Ishikawa (cell line): Measurements from ENCODE around the gene GPC6.

Source experiments
- CEBPB ChIP-seq: IDR thresholded peaks from 2 replicates; pipeline ENCODE4 v1.6.1; 2012
- CREB1 ChIP-seq: IDR thresholded peaks from 2 replicates; pipeline ENCODE4 v1.6.1; 2012; ENCODE audit warnings: low read depth
- EGR1 ChIP-seq: IDR thresholded peaks from 2 replicates; pipeline ENCODE4 v1.6.1; 2012
- EP300 ChIP-seq: IDR thresholded peaks from 2 replicates; pipeline ENCODE4 v1.6.1; 2012; ENCODE audit warnings: borderline replicate concordance
- FOXM1 ChIP-seq: IDR thresholded peaks from 2 replicates; pipeline ENCODE4 v1.6.1; 2012; ENCODE audit warnings: low read depth, borderline replicate concordance
- NFIC ChIP-seq: IDR thresholded peaks from 2 replicates; pipeline ENCODE4 v1.6.1; 2012
- RAD21 ChIP-seq: IDR thresholded peaks from 2 replicates; pipeline ENCODE4 v1.6.1; 2012; ENCODE audit warnings: low read depth
- TAF1 ChIP-seq: IDR thresholded peaks from 2 replicates; pipeline ENCODE4 v1.6.1; 2012; ENCODE audit warnings: low read depth, mild to moderate bottlenecking
- TCF12 ChIP-seq: IDR thresholded peaks from 2 replicates; pipeline ENCODE4 v1.6.1; 2012; ENCODE audit warnings: low read depth
- TEAD4 ChIP-seq: IDR thresholded peaks from 2 replicates; pipeline ENCODE4 v1.6.1; 2012
- USF1 ChIP-seq: IDR thresholded peaks from 2 replicates; pipeline ENCODE4 v1.6.1; 2012
- YY1 ChIP-seq: IDR thresholded peaks from 2 replicates; pipeline ENCODE4 v1.6.1; 2012; ENCODE audit warnings: low read depth
- ZBTB7A ChIP-seq: IDR thresholded peaks from 2 replicates; pipeline ENCODE4 v1.6.1; 2012; ENCODE audit warnings: low read depth
- TF ChIP-seq, protein P1 (sequence below): IDR thresholded peaks from 2 replicates; pipeline ENCODE4 v1.6.1; 2012; ENCODE audit warnings: low read depth, mild to moderate bottlenecking
- TF ChIP-seq, protein P2 (sequence below): IDR thresholded peaks from 2 replicates; pipeline ENCODE4 v1.6.1; 2012

GPC6 gene

GRCh38 chr13:93199856-93200255 is 26.8 kb upstream of the GPC6 start:
- TF ChIP-seq, protein P1, sequence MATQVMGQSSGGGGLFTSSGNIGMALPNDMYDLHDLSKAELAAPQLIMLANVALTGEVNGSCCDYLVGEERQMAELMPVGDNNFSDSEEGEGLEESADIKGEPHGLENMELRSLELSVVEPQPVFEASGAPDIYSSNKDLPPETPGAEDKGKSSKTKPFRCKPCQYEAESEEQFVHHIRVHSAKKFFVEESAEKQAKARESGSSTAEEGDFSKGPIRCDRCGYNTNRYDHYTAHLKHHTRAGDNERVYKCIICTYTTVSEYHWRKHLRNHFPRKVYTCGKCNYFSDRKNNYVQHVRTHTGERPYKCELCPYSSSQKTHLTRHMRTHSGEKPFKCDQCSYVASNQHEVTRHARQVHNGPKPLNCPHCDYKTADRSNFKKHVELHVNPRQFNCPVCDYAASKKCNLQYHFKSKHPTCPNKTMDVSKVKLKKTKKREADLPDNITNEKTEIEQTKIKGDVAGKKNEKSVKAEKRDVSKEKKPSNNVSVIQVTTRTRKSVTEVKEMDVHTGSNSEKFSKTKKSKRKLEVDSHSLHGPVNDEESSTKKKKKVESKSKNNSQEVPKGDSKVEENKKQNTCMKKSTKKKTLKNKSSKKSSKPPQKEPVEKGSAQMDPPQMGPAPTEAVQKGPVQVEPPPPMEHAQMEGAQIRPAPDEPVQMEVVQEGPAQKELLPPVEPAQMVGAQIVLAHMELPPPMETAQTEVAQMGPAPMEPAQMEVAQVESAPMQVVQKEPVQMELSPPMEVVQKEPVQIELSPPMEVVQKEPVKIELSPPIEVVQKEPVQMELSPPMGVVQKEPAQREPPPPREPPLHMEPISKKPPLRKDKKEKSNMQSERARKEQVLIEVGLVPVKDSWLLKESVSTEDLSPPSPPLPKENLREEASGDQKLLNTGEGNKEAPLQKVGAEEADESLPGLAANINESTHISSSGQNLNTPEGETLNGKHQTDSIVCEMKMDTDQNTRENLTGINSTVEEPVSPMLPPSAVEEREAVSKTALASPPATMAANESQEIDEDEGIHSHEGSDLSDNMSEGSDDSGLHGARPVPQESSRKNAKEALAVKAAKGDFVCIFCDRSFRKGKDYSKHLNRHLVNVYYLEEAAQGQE = no peak
- TF ChIP-seq RAD21 (no peak), TCF12 (no peak), YY1 (no peak), TEAD4 (no peak), CREB1 (no peak), CEBPB (no peak), EGR1 (no peak), ZBTB7A (no peak), EP300 (no peak), TAF1 (no peak), FOXM1 (no peak)
- TF ChIP-seq, protein P2, sequence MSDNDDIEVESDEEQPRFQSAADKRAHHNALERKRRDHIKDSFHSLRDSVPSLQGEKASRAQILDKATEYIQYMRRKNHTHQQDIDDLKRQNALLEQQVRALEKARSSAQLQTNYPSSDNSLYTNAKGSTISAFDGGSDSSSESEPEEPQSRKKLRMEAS = no peak

DNA sequence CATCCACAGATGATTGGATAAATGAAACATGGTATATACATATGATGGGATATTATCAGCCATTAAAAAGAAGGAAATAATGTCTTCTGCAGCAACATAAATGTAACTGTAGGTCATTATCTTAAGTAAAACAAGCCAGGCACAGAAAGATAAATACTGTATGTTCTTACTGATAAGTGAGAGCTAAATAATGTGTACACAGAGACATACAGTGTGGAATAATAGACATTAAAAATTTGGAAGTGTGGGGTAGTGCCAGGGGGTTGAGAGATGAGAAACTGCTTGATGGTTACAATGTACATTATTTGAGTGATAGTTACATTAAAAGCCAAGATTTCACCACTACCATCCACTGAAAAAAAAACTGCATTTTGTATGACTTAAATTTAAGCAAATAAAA is 26.0 kb upstream of the GPC6 start:
- TF ChIP-seq TCF12 = no peak
- TF ChIP-seq EP300 = no peak
- TF ChIP-seq TAF1 = no peak
- TF ChIP-seq CEBPB = no peak
- TF ChIP-seq, protein P1 = no peak
- TF ChIP-seq EGR1 = no peak
- TF ChIP-seq YY1 = no peak

- no peak for TF ChIP-seq YY1
- no peak for TF ChIP-seq USF1
- no peak for TF ChIP-seq ZBTB7A
- TF ChIP-seq, protein P1 = no peak
- no peak for TF ChIP-seq CREB1
- TF ChIP-seq, protein P2 = no peak
- no peak for TF ChIP-seq FOXM1
- TF ChIP-seq NFIC = no peak
- TF ChIP-seq TEAD4 = no peak
- TF ChIP-seq TAF1 = no peak
- TF ChIP-seq CEBPB = no peak
- no peak for TF ChIP-seq TCF12
- TF ChIP-seq RAD21 = no peak
- TF ChIP-seq EP300 = no peak
- TF ChIP-seq EGR1 = no peak
These were observed 24.5 kb upstream of the GPC6 start for GRCh38 chr13:93201992-93202558.

- TF ChIP-seq CEBPB = no peak
- no peak for TF ChIP-seq CREB1
- no peak for TF ChIP-seq TAF1
- TF ChIP-seq, protein P2 = no peak
- no peak for TF ChIP-seq TEAD4
- no peak for TF ChIP-seq TCF12
- TF ChIP-seq EP300 = no peak
- no peak for TF ChIP-seq FOXM1
- TF ChIP-seq EGR1 = no peak
- no peak for TF ChIP-seq ZBTB7A
- TF ChIP-seq YY1 = no peak
- TF ChIP-seq, protein P1 = no peak
- TF ChIP-seq RAD21 = no peak
- no peak for TF ChIP-seq USF1
- TF ChIP-seq NFIC = no peak
These were observed 10.5 kb upstream of the GPC6 start for GRCh38 chr13:93216122-93216521.
